ENCODE results near the gene NDST3.

DNA sequence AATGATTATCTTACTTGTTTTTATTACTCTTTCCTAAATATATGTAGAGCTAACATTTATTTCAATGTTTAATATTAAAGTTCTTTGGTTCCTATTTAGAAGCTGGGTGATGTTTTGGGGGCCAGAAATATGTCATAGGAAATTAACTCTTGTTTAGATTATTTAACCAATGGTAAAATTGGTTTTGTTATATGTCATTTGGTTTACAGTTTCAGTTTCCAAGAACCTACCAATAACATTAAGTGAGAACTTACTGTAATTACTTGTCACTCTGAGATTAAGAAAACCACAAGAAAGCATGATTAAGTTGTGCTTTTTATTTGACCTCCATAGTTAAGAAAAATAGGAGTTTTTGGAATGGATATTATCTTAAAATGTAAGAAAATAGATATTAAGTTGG lies 121.2 kb downstream of the NDST3 start:
- TF ChIP-seq CTCF (IDR thresholded peaks at IDR 0.05; ENCODE audit: low read depth, low read length, poor library complexity, severe bottlenecking) = no peak
- TF ChIP-seq EZH2phosphoT487 (IDR thresholded peaks at IDR 0.05; ENCODE audit: borderline replicate concordance, low read length) = no peak
